HEK293T (cell line): Measurements from ENCODE around the gene SLC10A7.

Source experiments
- BHLHE40 ChIP-seq: fragments of 450-650 bp; IDR thresholded peaks from 2 replicates; pipeline ENCODE4 v1.6.1; 2016; ENCODE audit warnings: mild to moderate bottlenecking, moderate library complexity, borderline replicate concordance
- PKNOX1 ChIP-seq: fragments of 450-650 bp; IDR thresholded peaks from 2 replicates; pipeline ENCODE4 v1.6.1; 2016
- SUZ12 ChIP-seq: fragments of 450-650 bp; IDR thresholded peaks from 2 replicates; pipeline ENCODE4 v1.6.1; 2016; ENCODE audit warnings: mild to moderate bottlenecking
- TARDBP ChIP-seq: fragments of 450-650 bp; IDR thresholded peaks from 2 replicates; pipeline ENCODE4 v1.6.1; 2016
- ZNF384 ChIP-seq: fragments of 450-650 bp; IDR thresholded peaks from 2 replicates; pipeline ENCODE4 v1.6.1; 2016

GRCh38 chr4:146445198-146446150 lies 76.3 kb downstream of the SLC10A7 start:
- TF ChIP-seq TARDBP: no peak
- TF ChIP-seq PKNOX1: no peak
- TF ChIP-seq SUZ12: no peak
- no peak for TF ChIP-seq BHLHE40
- no peak for TF ChIP-seq ZNF384
